Gastroesophageal sphincter (tissue), 4 donors: ENCODE measurements around the gene ABHD4. TPM values are rescaled to one million over a fixed set of nuclear protein-coding genes. Genes with fewer than 3 reads are reported as not detected.
"Not testable (repeated sequence)": the region's sequence is repeated elsewhere in the genome, so short reads cannot be mapped to it uniquely, and the experiment has no call there.

Experiments
- ATAC-seq: fragments of 150-250 bp; one replicate; pipeline ENCODE4 v1.9.1; 2016; ENCODE audit warnings: mild to moderate bottlenecking, moderate library complexity
- H3K27ac ChIP-seq, 4 donors: fragments of 200-600 bp; sonication (generic) in 3 of 4; 1 replicate in 3 of 4; 2 replicates in 1 of 4; pipeline ENCODE4 v1.5.1; 2016 to 2019
- H3K27me3 ChIP-seq: fragments of 200-600 bp; sonication (generic); one replicate; pipeline ENCODE4 v1.5.1; 2019
- H3K36me3 ChIP-seq, 2 donors: fragments of 200-600 bp; sonication (generic); one replicate each; pipeline ENCODE4 v1.5.1; 2019; ENCODE audit warnings: control low read depth in 1 of 2
- H3K4me1 ChIP-seq, 3 donors: fragments of 200-600 bp; sonication (generic); 1 replicate in 2 of 3; 2 replicates in 1 of 3; pipeline ENCODE4 v1.5.1; 2016 to 2019; ENCODE audit warnings: control low read depth in 2 of 3
- H3K4me3 ChIP-seq, 2 donors: fragments of 200-600 bp; sonication (generic); one replicate each; pipeline ENCODE4 v1.5.1; 2019; ENCODE audit warnings: mild to moderate bottlenecking in 1 of 2, moderate library complexity in 1 of 2
- H3K9me3 ChIP-seq, 3 donors: fragments of 200-600 bp; sonication (generic); one replicate each; pipeline ENCODE4 v1.5.1; 2017 to 2019; ENCODE audit warnings: control low read depth in 2 of 3
- CTCF ChIP-seq, 4 experiments: fragments of 200-600 bp in 2 of 4; fragments of 450-650 bp in 2 of 4; sonication (generic) in 1 of 4; IDR thresholded peaks; one replicate each; pipeline ENCODE4 v1.5.1; 2017 to 2019; ENCODE audit warnings: antibody characterized with exemption in 4 of 4, mild to moderate bottlenecking in 2 of 4, moderate library complexity in 2 of 4
- EP300 ChIP-seq: sonication (generic); formaldehyde crosslinking; IDR thresholded peaks from one replicate; pipeline ENCODE4 v1.6.1; 2017; ENCODE audit warnings: antibody characterized with exemption, mild to moderate bottlenecking
- POLR2A ChIP-seq, 2 donors: fragments of 450-650 bp; IDR thresholded peaks; one replicate each; pipeline ENCODE4 v1.6.1; 2017; ENCODE audit warnings: antibody characterized with exemption in 2 of 2, mild to moderate bottlenecking in 2 of 2, moderate library complexity in 1 of 2
- POLR2AphosphoS5 ChIP-seq: sonication (generic); formaldehyde crosslinking; IDR thresholded peaks from one replicate; pipeline ENCODE4 v1.6.1; 2017; ENCODE audit warnings: antibody characterized with exemption
- WGBS, 2 donors: methylation state at CpG; one replicate each; pipeline ENCODE4 v1.1.5; 2018; ENCODE audit warnings: low coverage in 1 of 2; 5-methylcytosine and 5-hydroxymethylcytosine counted together
- total RNA-seq, 4 donors: library from RNA; depleted of rRNA; stranded (reverse); fragments of >200 nt; gene quantifications; one replicate each; pipeline ENCODE4 v1.1.0, GENCODE V29; 2016

ABHD4 gene
- total RNA-seq, 4 donors from 2014 or later = 23.8 to 42.0 (median 31.0) TPM

GRCh38 chr14:22561661-22562579 lies 36.2 kb upstream of the ABHD4 start:
- Histone ChIP-seq H3K36me3 (peaks cover 0 to 30% of the 10 kb centered on the region in 2 donors), H3K4me1 (peaks cover 4 to 51% (median 15%) of the 10 kb centered on the region in 3 donors), H3K9me3 (no peaks in the 10 kb centered on the region), H3K4me3 (no peak overlapping the region), H3K27ac (peak overlapping the region in 1 of 4 donors; percentile 74), H3K27me3 (no peaks in the 10 kb centered on the region)
- 60 to 73% methylated on average over 8 to 11 of the region's 11 CpGs for WGBS, 2 donors
- ATAC-seq = no peak
- TF ChIP-seq POLR2AphosphoS5 = no peak
- TF ChIP-seq CTCF (IDR thresholded peaks at IDR 0.05) = no peak
- TF ChIP-seq EP300 = no peak
- no peak for TF ChIP-seq POLR2A (IDR thresholded peaks at IDR 0.05)

GRCh38 chr14:22563987-22564386 lies 34.1 kb upstream of the ABHD4 start:
- H3K4me1 ChIP-seq = peaks cover 0 to 41% (median 15%) of the 10 kb centered on the region in 3 donors
- no peak overlapping the region for H3K4me3 ChIP-seq
- TF ChIP-seq CTCF (IDR thresholded peaks at IDR 0.05) = no peak
- no peak for TF ChIP-seq POLR2A (IDR thresholded peaks at IDR 0.05)
- peak; percentile 41 for TF ChIP-seq POLR2AphosphoS5
- no peak for TF ChIP-seq EP300
- H3K27ac ChIP-seq = peak overlapping the region; percentile 61 to 75 (median 74)
- peaks cover 0 to 39% of the 10 kb centered on the region in 2 donors for H3K36me3 ChIP-seq
- no peaks in the 10 kb centered on the region for H3K27me3 ChIP-seq
- no peaks in the 10 kb centered on the region for H3K9me3 ChIP-seq
- 31 to 47% methylated on average over 4 to 5 of the region's 5 CpGs for WGBS, 2 donors
- peak; percentile 81 for ATAC-seq

GRCh38 chr14:22564463-22564862 lies 33.6 kb upstream of the ABHD4 start:
- Histone ChIP-seq H3K9me3 (no peaks in the 10 kb centered on the region), H3K27ac (peak overlapping the region; percentile 61 to 75 (median 74)), H3K36me3 (peaks cover 0 to 43% of the 10 kb centered on the region in 2 donors), H3K4me3 (no peak overlapping the region), H3K4me1 (peaks cover 0 to 45% (median 15%) of the 10 kb centered on the region in 3 donors), H3K27me3 (no peaks in the 10 kb centered on the region)
- WGBS, 2 donors = 54 to 67% methylated on average over 1 of the region's 1 CpG
- no peak for TF ChIP-seq EP300
- TF ChIP-seq POLR2A (IDR thresholded peaks at IDR 0.05) = no peak
- TF ChIP-seq POLR2AphosphoS5 = no peak
- no peak for TF ChIP-seq CTCF (IDR thresholded peaks at IDR 0.05)
- ATAC-seq = no peak

- H3K27ac ChIP-seq = peak overlapping the region; percentile 61 to 75 (median 74)
- no peak for TF ChIP-seq CTCF (IDR thresholded peaks at IDR 0.05)
- no peak for TF ChIP-seq POLR2AphosphoS5
- TF ChIP-seq POLR2A (IDR thresholded peaks at IDR 0.05) = no peak
- no peak for TF ChIP-seq EP300
- no peak for ATAC-seq
- H3K4me1 ChIP-seq = peaks cover under 1 to 55% (median 18%) of the 10 kb centered on the region in 3 donors
- no peaks in the 10 kb centered on the region for H3K9me3 ChIP-seq
- whole genome bisulfite sequencing, 2 donors = 83 to 91% methylated on average over 3 of the region's 3 CpGs
- H3K36me3 ChIP-seq = peaks cover 0 to 46% of the 10 kb centered on the region in 2 donors
- H3K4me3 ChIP-seq = no peak overlapping the region
- H3K27me3 ChIP-seq = no peaks in the 10 kb centered on the region
Measured at GRCh38 chr14:22565391-22565945, 32.6 kb upstream of the ABHD4 start.

GRCh38 chr14:22566266-22566665 lies 31.8 kb upstream of the ABHD4 start:
- Histone ChIP-seq H3K36me3 (peaks cover 0 to 50% of the 10 kb centered on the region in 2 donors), H3K27ac (peak overlapping the region in 1 of 4 donors; percentile 21), H3K4me1 (peaks cover 3 to 63% (median 21%) of the 10 kb centered on the region in 3 donors)
- H3K4me3 ChIP-seq, H3K9me3 ChIP-seq, H3K27me3 ChIP-seq, ATAC-seq: not testable (repeated sequence)
- WGBS, 2 donors = 95 to 100% methylated on average over 4 to 9 of the region's 9 CpGs
